A673 (cell line): Measurements from ENCODE around the gene GBGT1. TPM values are rescaled to one million over a fixed set of nuclear protein-coding genes. Genes with fewer than 3 reads are reported as not detected.

Experiments used
- BruUV-seq: library from RNA; stranded (reverse); fragments of 400-500 nt; replicated peaks from 2 replicates; lab custom pipeline; 2021; lab: Mats Ljungman, UMichigan
- CTCF ChIA-PET: fragments of 300-600 bp; sonication (Branson Sonifier 250); formaldehyde crosslinking; loops from one replicate; lab custom pipeline; 2022; ENCODE audit warnings: antibody characterized with exemption; lab: Charles Lee
- POLR2A ChIA-PET: fragments of 300-600 bp; sonication (Branson Sonifier 250); formaldehyde crosslinking; loops from one replicate; lab custom pipeline; 2022; ENCODE audit warnings: antibody characterized with exemption; ENCODE audit not compliant: low non-redundant PET; lab: Charles Lee
- DNase-seq: peaks from one replicate; pipeline ENCODE4 v3.0.0-alpha.2; 2015; ENCODE audit warnings: low spot score
- H3K27ac ChIP-seq: fragments of 200-600 bp; sonication (generic); 2 replicates; pipeline ENCODE4 v1.5.1; 2016; ENCODE audit warnings: mixed run types, low read depth, mild to moderate bottlenecking, mixed read lengths, antibody characterized with exemption, low read length; ENCODE audit not compliant: poor library complexity, severe bottlenecking
- H3K27me3 ChIP-seq: fragments of 200-600 bp; sonication (generic); replicated peaks from 2 replicates; pipeline ENCODE4 v1.6.1; 2017; ENCODE audit warnings: mixed run types, low read depth, mild to moderate bottlenecking, mixed read lengths, antibody characterized with exemption, low read length; ENCODE audit not compliant: insufficient read depth, poor library complexity
- H3K36me3 ChIP-seq: fragments of 200-600 bp; sonication (generic); 2 replicates; pipeline ENCODE4 v1.6.1; 2016; ENCODE audit warnings: mixed run types, mild to moderate bottlenecking, mixed read lengths, antibody characterized with exemption, low read length; ENCODE audit not compliant: insufficient read depth, poor library complexity, severe bottlenecking
- H3K4me1 ChIP-seq: fragments of 200-600 bp; sonication (generic); 2 replicates; pipeline ENCODE4 v1.6.1; 2017; ENCODE audit warnings: mixed run types, mild to moderate bottlenecking, mixed read lengths, antibody characterized with exemption, low read length; ENCODE audit not compliant: insufficient read depth, poor library complexity, severe bottlenecking
- H3K4me3 ChIP-seq: fragments of 200-600 bp; sonication (generic); 2 replicates; pipeline ENCODE4 v1.5.1; 2016; ENCODE audit warnings: low read depth, mixed run types, mild to moderate bottlenecking, mixed read lengths, low read length; ENCODE audit not compliant: poor library complexity, severe bottlenecking
- H3K9me3 ChIP-seq: fragments of 200-600 bp; sonication (generic); 2 replicates; pipeline ENCODE4 v1.6.1; 2016; ENCODE audit warnings: mixed run types, low read depth, mild to moderate bottlenecking, mixed read lengths, antibody characterized with exemption, low read length; ENCODE audit not compliant: poor library complexity, severe bottlenecking
- EZH2 ChIP-seq: fragments of 200-600 bp; sonication (generic); IDR thresholded peaks from 2 replicates; pipeline ENCODE4 v1.6.1; 2017; ENCODE audit warnings: borderline replicate concordance, low read depth, mild to moderate bottlenecking, mixed read lengths, antibody characterized with exemption, low read length; ENCODE audit not compliant: poor library complexity, severe bottlenecking
- intact Hi-C: fragments of 100-400 bp; cut with micrococcal nuclease; formaldehyde crosslinking; loops from one replicate; pipeline ENCODE4 v1.10.0; 2022; ENCODE audit not compliant: unreplicated experiment
- total RNA-seq: library from RNA; stranded (reverse); gene quantifications from 2 replicates; pipeline ENCODE4 v1.2.3, GENCODE V29; 2021
- TF ChIP-seq, protein P1 (sequence below): fragments of 300-800, 200-600 bp; sonication (generic); conservative IDR thresholded peaks from 2 replicates; pipeline ENCODE4 v1.5.1; 2017; ENCODE audit warnings: low read depth, mild to moderate bottlenecking, antibody characterized with exemption, low read length, moderate library complexity, mixed read lengths

GBGT1 gene
- total RNA-seq, 1 experiment from 2014 or later: 1.8 TPM

GRCh38 chr9:133140174-133140505 is 23.6 kb downstream of the GBGT1 start:
- H3K27ac ChIP-seq: no peak overlapping the region
- CTCF ChIA-PET: interaction anchor here (0.6 kb wide), 1 partner anchor 45 kb away, joined by 5 read pairs; no protein-coding TSS in a partner anchor
- BruUV-seq: no TSS peak
- intact Hi-C loops: no loop called here
- DNase-seq: no peak
- H3K9me3 ChIP-seq: no peaks in the 10 kb centered on the region
- H3K4me3 ChIP-seq: no peak overlapping the region
- H3K4me1 ChIP-seq: peaks cover 14% of the 10 kb centered on the region
- no peak for TF ChIP-seq EZH2
- TF ChIP-seq, protein P1, sequence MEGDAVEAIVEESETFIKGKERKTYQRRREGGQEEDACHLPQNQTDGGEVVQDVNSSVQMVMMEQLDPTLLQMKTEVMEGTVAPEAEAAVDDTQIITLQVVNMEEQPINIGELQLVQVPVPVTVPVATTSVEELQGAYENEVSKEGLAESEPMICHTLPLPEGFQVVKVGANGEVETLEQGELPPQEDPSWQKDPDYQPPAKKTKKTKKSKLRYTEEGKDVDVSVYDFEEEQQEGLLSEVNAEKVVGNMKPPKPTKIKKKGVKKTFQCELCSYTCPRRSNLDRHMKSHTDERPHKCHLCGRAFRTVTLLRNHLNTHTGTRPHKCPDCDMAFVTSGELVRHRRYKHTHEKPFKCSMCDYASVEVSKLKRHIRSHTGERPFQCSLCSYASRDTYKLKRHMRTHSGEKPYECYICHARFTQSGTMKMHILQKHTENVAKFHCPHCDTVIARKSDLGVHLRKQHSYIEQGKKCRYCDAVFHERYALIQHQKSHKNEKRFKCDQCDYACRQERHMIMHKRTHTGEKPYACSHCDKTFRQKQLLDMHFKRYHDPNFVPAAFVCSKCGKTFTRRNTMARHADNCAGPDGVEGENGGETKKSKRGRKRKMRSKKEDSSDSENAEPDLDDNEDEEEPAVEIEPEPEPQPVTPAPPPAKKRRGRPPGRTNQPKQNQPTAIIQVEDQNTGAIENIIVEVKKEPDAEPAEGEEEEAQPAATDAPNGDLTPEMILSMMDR: no peak
- POLR2A ChIA-PET: no interaction called here
- no peaks in the 10 kb centered on the region for H3K27me3 ChIP-seq
- H3K36me3 ChIP-seq: no peaks in the 10 kb centered on the region

GRCh38 chr9:133139246-133140173 is 24.2 kb downstream of the GBGT1 start:
- intact Hi-C loops: no loop called here
- Histone ChIP-seq H3K4me3 (no peak overlapping the region), H3K4me1 (peaks cover 8% of the 10 kb centered on the region), H3K36me3 (no peaks in the 10 kb centered on the region), H3K9me3 (no peaks in the 10 kb centered on the region), H3K27me3 (no peaks in the 10 kb centered on the region), H3K27ac (no peak overlapping the region)
- ChIA-PET POLR2A (no interaction called here), CTCF (interaction anchor here (0.6 kb wide), 1 partner anchor 44 kb away, joined by 5 read pairs; no protein-coding TSS in a partner anchor)
- BruUV-seq: no TSS peak
- DNase-seq: no peak
- no peak for TF ChIP-seq EZH2
- TF ChIP-seq, protein P1: no peak

DNA sequence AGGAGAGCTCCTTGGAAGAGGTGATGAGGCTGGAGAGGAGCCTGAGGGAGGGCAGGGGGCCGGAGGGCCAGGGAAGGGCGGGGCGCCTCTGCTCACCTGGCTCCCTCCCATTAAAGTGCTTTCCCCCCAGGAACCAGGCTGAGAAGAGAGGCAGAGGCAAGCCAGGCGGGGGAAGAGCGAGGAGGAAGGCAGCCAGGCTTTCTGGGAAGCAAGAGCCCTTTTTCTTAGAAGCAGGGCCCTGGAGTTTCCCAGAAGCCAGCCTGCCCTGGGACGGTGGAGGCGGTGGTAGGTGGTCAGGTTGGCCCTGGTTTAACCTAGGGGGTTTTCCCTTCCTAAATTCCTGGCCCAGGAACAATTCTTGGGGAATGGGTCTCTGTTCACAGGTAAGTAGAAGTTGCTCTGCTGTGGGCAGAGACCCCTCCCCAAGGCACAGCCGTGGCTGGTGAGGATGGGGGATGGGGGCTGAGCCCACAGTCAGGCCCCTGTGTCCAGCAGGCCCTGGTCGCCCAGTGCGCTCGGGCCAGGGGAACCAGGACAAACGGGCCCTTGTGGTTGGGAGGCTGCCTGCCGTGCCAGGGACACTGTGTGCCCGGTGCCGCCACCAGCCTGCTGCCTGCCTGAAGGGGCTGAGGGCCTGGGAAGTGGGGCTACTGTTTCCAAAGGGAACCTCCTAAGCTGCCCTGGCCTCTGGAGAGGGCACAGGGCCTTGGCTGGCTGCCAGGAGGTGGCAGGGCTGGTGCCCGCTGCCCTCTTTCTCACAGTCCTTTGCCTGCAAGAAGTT is 26.1 kb downstream of the GBGT1 start:
- no peak for DNase-seq
- CTCF ChIA-PET: no interaction called here
- H3K27ac ChIP-seq: no peak overlapping the region
- TF ChIP-seq EZH2: no peak
- TF ChIP-seq, protein P1: no peak
- no peaks in the 10 kb centered on the region for H3K27me3 ChIP-seq
- no TSS peak for BruUV-seq
- peaks cover 5% of the 10 kb centered on the region for H3K4me1 ChIP-seq
- no peaks in the 10 kb centered on the region for H3K36me3 ChIP-seq
- POLR2A ChIA-PET: no interaction called here
- intact Hi-C loops: no loop called here
- no peaks in the 10 kb centered on the region for H3K9me3 ChIP-seq
- no peak overlapping the region for H3K4me3 ChIP-seq
